LoVo (cell line): ENCODE results near the gene ZNF19.
"Not testable (repeated sequence)": the region's sequence is repeated elsewhere in the genome, so short reads cannot be mapped to it uniquely, and the experiment has no call there.

Experiments used
- DNase-seq: peaks from one replicate; pipeline ENCODE4 v3.0.0-alpha.2; 2016; ENCODE audit warnings: low spot score

The ZNF19 gene

GRCh38 chr16:71489122-71489521, at the start of gene ZNF19:
Gene ZNF19, minus strand, starts transcription at chr16:71489324. Its CDS starts 7,210 bp downstream, at chr16:71482114.
- DNase-seq = no peak

DNA sequence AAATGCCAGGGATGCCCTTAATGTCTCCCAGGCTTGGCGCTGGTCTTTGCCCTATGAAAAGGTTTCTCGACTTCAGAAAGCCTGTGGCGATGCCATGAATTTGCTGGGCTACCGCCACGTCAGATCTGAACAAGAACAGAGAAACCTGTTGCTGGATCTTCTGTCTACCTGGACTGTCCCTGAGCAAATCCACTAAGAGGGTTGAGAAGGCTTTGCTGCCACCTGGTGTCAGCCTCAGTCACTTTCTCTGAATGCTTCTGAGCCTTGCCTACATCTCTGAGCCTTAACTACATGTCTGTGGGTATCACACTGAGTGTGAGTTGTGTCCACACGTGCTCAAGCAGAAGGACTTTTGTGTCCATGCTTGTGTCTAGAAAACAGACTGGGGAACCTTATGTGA, 48.5 kb upstream of the ZNF19 start:
- peak; percentile 45 for DNase-seq

- DNase-seq = no peak
Measured at GRCh38 chr16:71536752-71537499, 47.8 kb upstream of the ZNF19 start.

DNA sequence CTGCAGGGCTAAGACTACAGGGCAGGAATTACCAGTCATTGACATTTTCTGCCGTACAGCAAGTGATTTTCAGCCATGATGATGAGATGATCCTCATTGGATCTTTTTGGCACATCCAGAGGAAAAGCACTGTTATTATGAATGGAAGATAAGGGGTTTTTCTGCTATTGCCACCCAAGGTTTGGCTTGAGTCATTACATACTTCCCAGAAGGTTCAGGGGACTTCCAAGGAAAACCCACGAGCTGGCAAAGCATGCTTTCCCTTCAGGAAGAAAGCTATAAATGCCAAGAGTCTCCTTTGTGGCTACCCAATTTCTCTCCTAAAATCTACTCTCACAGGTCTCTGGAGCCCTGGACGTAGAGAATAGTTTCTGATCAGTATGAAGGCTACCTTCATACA, 43.2 kb upstream of the ZNF19 start:
- DNase-seq = no peak

DNA sequence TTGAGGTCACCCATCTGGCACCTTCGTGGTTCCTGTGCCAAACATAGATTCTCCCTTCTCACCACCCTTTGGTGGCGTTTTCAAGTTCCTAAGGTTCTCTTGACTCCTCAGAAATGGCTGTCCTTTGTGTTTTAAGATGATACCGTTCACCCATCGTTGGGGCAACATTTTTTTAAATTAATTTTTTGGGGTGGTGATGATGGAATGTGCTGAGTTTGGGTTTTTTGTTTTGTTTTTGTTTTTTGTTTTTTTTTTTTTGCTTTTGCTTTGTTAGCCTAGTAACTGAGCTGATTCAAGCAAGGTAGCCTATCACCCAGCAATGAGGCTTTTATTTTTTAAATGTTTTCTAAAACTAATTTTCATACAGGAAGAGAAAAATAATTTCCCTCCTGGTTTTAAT, 39.7 kb upstream of the ZNF19 start:
- DNase-seq = no peak

DNA sequence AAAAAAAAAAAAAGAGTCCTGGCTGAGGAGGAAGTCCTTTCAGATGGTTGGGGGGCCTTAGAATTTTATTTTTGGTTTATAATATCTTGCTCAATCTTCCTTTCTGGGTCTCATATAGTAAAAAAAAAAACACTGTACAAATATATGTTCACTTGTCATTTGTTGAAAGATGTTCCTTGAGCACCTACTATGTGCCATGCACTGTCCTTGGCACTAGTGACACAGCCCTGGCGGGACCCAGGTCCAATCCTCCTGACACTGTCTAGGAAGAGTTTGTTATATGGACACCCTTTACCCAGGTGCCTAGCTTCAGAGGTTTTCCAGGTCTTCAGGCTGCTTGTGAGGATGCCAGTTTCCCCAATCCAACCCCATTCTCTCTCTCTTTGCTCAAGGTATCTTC, 39.1 kb upstream of the ZNF19 start:
- DNase-seq = no peak

- DNase-seq = no peak
Measured at GRCh38 chr16:71526111-71526631, 37.0 kb upstream of the ZNF19 start, which contains the start of gene CHST4. Gene CHST4, plus strand, starts transcription at chr16:71526426. Its CDS starts 10,252 bp downstream, at chr16:71536678.

DNA sequence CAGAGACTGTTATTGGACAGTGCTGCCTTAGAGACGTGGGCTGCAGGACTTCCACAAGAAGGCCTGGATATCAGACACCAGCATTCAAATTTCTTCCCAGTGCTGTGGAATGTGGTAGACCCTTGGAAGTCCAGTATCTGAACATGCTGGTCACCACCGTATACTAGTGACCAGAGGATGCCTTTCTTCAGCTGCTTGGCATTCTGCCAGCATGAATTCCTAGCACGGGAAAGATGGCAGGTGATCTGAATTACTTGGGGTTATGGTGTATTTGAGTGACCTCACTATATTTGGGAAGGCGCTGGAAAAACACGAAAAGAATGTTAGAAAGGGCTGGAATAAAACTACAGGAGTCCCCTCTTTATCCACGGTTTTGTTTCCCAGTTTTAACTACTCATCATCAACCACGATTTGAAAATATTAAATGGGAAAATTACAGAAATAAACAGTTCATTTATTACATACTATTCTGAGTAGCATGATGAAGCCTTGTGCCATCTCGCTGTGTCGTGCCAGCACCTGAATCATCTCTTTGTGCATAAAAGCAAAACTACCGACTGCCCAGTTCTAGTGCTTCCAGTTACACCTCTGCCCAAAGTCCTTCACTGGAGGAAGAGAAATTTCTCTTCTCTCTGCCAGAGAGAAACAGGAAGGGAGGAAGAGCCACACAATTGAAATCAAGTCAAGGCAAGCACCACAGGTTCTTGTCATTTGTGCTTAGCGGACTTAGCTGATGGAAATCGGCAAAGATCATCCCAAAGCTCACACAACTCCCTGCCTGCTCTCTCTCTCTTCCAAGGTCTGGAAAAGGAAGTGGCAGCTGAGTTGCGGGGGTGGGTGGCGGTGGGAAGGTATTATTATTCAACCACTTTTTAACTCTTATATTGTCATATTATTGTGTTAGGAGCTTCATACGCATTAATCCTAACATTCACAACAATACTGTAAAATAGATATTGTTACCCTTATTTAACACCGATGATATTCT, 35.7 kb upstream of the ZNF19 start:
- DNase-seq = no peak

DNA sequence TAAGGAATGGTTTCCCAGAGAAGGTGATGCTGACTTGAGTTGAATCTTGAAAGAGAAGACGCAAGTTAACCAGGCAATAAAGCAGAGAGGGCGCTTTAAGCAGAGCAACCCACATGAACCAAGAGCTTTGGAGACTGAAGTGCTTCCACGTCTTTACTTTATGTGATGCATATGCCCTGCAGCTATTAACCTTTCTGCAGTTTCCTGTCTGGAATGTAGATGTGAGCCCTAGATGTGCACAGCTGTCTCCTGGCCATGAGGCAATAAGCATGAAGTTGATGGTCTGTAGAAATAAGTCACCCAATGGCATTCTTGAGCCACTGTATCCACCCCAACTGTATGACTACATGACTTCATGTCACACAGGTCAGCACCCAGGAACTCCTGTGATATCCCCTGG, 31.4 kb upstream of the ZNF19 start:
- no peak for DNase-seq

DNA sequence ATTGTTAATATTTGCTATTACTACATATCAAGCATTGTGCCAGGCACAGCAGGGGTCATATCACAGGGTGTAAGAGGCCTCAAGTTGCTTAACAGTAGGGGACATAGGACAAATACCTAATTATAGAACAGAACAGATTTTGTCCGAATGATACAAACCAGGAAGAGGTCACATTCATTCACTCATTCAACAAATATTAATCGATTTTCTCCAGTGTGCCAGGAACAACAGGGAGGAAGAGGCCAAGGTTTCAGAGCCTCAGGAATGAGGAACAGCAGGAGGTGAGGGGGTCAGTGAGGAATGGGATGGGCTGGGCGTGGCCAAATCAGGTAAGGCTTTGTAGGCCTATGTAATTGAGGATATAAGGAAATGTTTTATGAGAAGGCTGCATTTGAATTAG, 25.9 kb upstream of the ZNF19 start:
- no peak for DNase-seq

DNA sequence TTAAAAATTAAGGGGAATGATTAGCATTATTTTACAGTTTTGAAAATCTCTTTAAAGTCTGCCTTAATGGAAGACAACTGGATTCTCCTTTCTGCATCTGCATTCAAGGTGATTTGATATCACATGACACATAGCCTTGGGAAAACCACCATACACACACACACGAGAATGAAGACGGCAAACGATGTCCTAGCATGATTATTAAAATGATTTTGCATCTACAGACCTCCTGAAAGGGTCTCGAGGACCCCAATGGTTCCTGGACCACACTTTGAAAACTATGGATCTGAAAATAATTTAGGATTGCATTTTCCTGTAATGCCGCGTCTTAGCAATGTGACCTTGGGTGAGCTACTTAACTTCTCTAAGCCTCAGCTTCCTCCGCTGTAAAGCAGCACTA, 25.4 kb upstream of the ZNF19 start:
- no peak for DNase-seq

GRCh38 chr16:71513302-71513701, 24.2 kb upstream of the ZNF19 start:
- no peak for DNase-seq

DNA sequence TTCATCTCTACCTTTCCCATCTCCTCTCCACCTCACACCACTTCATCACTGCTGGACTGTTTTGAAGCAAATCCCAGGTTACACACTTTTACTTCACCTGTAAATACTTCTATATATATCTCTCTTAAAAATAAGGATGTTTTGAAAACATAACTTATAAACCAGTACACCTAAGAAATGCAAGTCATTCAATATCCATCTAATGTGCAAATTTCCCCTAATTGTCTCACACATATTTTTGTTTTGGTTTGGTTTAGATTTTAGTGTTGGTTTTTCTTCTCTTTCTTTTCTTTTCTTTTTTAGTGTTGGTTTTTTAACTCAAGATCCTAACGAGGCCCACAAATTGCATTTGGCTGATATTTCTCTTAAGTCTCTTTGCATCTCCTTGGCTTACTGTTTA, 17.9 kb upstream of the ZNF19 start:
- DNase-seq = no peak

GRCh38 chr16:71504901-71505300, 15.8 kb upstream of the ZNF19 start:
- DNase-seq = no peak

- not testable (repeated sequence) for DNase-seq
Measured at GRCh38 chr16:71504051-71504450, 14.9 kb upstream of the ZNF19 start.

GRCh38 chr16:71501547-71501946, 12.4 kb upstream of the ZNF19 start:
- no peak for DNase-seq

DNA sequence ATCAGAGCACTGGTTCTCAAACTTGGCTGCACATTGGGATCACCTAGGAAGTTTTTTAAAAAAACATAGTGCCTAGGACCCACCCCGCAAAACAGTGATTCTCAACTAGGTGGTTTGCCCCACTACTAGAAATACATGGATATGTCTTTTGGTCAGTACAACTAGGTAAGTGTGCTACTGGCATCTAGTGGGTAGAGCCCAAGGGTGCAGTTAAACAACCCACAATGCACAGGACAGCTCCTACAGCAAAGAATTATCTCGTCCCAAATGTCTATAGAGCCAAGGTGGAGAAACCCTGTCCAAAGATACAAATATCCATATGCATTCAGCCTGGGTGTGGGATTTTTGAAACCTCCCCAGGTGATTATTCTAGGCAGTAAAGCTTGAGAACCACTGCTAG, 11.8 kb upstream of the ZNF19 start:
- DNase-seq = no peak

DNA sequence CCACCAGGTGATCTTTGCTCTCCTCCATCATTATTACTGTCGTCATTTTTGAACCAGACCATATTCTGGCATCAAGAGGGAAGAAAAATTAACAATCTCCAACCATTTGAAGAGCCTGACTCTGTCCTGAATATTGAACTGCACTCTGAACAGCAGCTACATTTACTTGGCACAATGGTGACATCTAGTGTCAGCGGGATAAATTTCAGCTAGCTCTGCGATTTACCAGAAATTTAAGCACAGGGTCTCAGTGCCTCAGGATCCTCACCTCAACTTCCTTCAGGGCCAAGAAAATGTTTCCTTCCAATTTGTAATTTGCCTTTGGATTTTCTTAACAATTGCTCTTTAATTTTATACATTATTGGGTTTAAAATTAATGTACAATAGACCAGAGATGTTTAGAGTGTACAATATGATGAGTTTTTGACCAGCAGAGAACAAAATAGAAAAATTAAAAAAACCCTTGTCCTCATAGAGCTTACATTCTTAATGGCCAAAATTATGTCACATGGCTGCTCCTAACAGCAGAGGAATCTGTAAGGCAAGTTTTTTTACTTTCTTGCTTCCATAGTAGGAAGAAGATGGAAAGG, 10.7 kb upstream of the ZNF19 start:
- DNase-seq = peak; percentile 66

DNA sequence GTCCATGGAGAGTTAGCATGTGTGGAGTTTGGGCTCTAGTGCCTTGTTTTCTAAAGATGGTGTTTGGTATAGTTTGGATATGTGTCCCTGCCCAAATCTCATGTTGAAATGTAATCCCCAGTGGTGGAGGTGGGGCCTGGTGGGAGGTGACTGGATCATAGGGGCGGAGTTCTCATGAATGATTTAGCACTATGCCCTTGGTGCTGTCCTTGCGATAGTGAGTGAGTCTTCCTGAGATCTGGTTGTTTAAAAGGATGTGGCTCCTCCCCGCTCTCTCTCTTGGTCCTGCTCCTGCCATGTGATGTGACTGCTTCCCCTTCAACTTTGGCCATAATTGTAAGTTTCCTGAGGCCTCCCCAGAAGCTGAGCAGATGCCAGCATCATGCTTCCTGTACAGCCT, 8.9 kb upstream of the ZNF19 start:
- DNase-seq = no peak

GRCh38 chr16:71493213-71493612, 4.1 kb upstream of the ZNF19 start:
- no peak for DNase-seq

- DNase-seq = no peak
Measured at GRCh38 chr16:71492786-71493185, 3.7 kb upstream of the ZNF19 start.

- DNase-seq = no peak
Measured at GRCh38 chr16:71491054-71491453, 1.9 kb upstream of the ZNF19 start.
